ENCODE data around the gene AIG1.
"Not testable (repeated sequence)": the region's sequence is repeated elsewhere in the genome, so short reads cannot be mapped to it uniquely, and the experiment has no call there.

AIG1 gene

GRCh38 chr6:143079325-143079640 is 18.6 kb downstream of the AIG1 start:
- Histone ChIP-seq H3K27me3 (ENCODE audit: control insufficient read depth, insufficient read depth, low read length) (no peaks in the 10 kb centered on the region), H3K36me3 (ENCODE audit: control insufficient read depth, insufficient read depth, low read length) (no peaks in the 10 kb centered on the region), H3K4me1 (ENCODE audit: control insufficient read depth, insufficient read depth, low read length) (no peaks in the 10 kb centered on the region), H3K9me3 (ENCODE audit: control insufficient read depth, insufficient read depth, low read length) (no peaks in the 10 kb centered on the region), H3K9ac (ENCODE audit: low read depth, low read length) (no peak overlapping the region), H3K4me3 (ENCODE audit: low read depth, low read length) (no peak overlapping the region)

DNA sequence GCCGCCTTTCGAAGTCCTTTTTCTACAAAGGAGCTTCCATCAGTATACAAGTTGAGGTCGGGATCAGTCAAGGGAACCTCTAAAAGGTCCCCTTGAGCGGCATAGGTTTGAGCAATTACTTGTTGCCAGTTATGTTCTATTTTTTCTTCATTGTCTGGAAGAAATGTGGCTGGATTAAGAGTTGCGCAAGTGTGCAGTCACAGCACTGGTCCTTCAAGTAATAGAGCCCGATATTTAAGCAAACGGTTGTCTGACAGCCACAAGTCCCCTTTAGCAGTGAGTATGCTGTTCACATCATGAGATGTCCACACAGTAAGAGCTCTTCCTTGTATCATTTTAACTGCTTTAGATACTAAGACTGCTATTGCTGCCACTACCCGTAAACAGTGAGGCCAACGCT is 21.6 kb downstream of the AIG1 start:
- H3K4me1 ChIP-seq (ENCODE audit: control insufficient read depth, insufficient read depth, low read length); H3K9me3 ChIP-seq (ENCODE audit: control insufficient read depth, insufficient read depth, low read length); H3K4me3 ChIP-seq (ENCODE audit: low read depth, low read length); H3K27me3 ChIP-seq (ENCODE audit: control insufficient read depth, insufficient read depth, low read length); H3K36me3 ChIP-seq (ENCODE audit: control insufficient read depth, insufficient read depth, low read length); H3K9ac ChIP-seq (ENCODE audit: low read depth, low read length): not testable (repeated sequence)

DNA sequence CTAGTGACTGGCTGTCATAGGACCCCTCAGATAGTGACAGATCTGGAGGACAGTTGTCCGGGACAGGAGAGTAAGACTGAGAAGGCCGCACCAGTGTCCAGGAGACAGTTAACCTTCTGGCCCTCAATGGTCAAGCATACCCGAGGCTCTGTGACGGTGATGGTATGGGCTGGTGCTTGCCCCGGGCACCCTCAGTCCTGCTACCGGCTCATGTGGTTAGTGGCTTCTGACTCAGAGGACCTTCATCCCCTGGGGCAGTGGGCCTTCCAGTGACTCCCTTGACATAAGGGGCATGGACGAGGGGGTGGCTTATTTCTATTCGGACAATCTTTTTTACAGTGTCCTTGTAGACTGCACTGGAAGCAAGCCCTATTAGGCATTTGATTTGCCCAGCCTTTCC is 23.3 kb downstream of the AIG1 start:
- H3K9ac ChIP-seq (ENCODE audit: low read depth, low read length); H3K36me3 ChIP-seq (ENCODE audit: control insufficient read depth, insufficient read depth, low read length): not testable (repeated sequence)

DNA sequence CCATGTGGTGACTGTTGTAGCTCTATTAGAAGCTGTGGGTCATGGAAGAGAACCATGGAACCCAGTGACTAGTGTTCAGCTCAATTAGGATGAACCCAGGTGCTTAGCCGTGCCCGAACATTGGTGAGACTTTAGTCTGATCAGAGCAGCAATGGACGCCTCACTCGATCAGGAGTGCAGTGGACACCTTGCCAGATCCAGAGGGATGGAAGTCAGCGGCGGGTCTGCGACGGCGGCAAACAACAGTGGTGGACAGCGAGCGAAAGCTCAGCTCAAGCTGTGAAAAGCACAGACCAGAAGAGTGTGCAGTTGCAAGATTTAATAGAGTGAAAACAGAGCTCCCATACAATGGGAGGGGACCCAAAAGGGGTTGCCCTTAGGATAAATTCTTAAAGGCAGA is 26.6 kb downstream of the AIG1 start:
- H3K9ac ChIP-seq (ENCODE audit: low read depth, low read length), result not testable (repeated sequence)

More for the DNA sequence above, 23.3 kb downstream of the AIG1 start:
- not testable (repeated sequence) for H3K4me3 ChIP-seq (ENCODE audit: low read depth, low read length); H3K4me1 ChIP-seq (ENCODE audit: control insufficient read depth, insufficient read depth, low read length); H3K9me3 ChIP-seq (ENCODE audit: control insufficient read depth, insufficient read depth, low read length); H3K27me3 ChIP-seq (ENCODE audit: control insufficient read depth, insufficient read depth, low read length)

GRCh38 chr6:143087856-143088255 is 27.2 kb downstream of the AIG1 start:
- Histone ChIP-seq H3K27me3 (ENCODE audit: control insufficient read depth, insufficient read depth, low read length) (no peaks in the 10 kb centered on the region), H3K4me1 (ENCODE audit: control insufficient read depth, insufficient read depth, low read length) (no peaks in the 10 kb centered on the region), H3K9me3 (ENCODE audit: control insufficient read depth, insufficient read depth, low read length) (no peaks in the 10 kb centered on the region), H3K4me3 (ENCODE audit: low read depth, low read length) (no peak overlapping the region), H3K9ac (ENCODE audit: low read depth, low read length) (no peak overlapping the region), H3K36me3 (ENCODE audit: control insufficient read depth, insufficient read depth, low read length) (no peaks in the 10 kb centered on the region)

More for the DNA sequence above, 26.6 kb downstream of the AIG1 start:
- not testable (repeated sequence) for H3K4me3 ChIP-seq (ENCODE audit: low read depth, low read length); H3K36me3 ChIP-seq (ENCODE audit: control insufficient read depth, insufficient read depth, low read length); H3K4me1 ChIP-seq (ENCODE audit: control insufficient read depth, insufficient read depth, low read length); H3K27me3 ChIP-seq (ENCODE audit: control insufficient read depth, insufficient read depth, low read length); H3K9me3 ChIP-seq (ENCODE audit: control insufficient read depth, insufficient read depth, low read length)

DNA sequence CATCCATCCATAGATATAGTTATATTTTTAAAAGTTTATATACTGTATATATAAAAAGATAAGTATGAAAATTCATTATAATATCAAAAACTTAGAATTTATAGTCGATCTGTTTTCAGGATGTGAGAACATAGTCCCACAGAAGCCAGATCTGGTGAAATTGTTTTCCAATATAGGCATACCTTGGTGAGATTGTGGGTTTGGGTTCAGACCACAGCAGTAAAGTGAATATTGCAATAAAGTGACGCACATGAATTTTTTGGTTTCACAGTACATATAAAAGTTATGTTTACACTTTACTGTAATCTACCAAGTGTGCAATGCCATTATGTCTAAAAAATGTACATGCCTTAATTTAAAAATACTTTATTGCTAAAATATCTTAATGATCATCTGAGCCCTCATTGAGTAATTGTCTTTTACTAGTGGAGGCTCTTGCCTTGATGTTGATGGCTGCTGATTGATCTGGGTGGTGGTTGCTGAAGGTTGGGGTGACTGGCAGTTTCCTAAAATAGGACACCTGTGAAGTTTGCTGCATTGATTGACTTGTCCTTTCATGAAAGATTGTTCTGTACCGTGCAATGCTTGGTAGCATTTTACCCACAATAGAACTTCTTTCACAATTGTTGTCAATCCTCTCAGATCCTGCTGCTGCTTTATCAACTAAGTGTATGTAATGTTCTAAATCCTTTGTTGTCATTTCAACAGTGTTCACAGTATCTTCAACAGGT is 29.8 kb downstream of the AIG1 start:
- Histone ChIP-seq H3K36me3 (ENCODE audit: control insufficient read depth, insufficient read depth, low read length) (no peaks in the 10 kb centered on the region), H3K27me3 (ENCODE audit: control insufficient read depth, insufficient read depth, low read length) (no peaks in the 10 kb centered on the region)

DNA sequence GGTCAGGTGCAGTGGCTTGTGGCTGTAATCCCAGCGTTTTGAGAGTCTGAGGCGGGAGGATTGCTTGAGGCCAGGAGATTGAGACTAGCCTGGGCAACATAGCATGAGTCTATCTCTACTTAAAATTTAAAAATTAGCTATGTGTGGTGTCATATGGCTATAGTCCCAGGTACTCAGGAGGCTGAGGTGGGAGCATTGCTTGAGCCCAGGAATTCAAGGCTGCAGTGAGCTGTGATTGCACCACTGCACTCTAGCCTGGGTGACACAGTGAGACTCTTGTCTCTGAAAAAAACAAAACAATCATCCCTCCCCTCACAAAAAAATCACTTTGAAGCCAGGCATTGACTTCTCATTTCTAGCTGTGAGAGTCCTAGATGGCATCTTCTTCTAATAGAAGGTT is 32.1 kb downstream of the AIG1 start:
- no peak overlapping the region for H3K4me3 ChIP-seq (ENCODE audit: low read depth, low read length)
- no peaks in the 10 kb centered on the region for H3K36me3 ChIP-seq (ENCODE audit: control insufficient read depth, insufficient read depth, low read length)
- no peaks in the 10 kb centered on the region for H3K27me3 ChIP-seq (ENCODE audit: control insufficient read depth, insufficient read depth, low read length)
- no peak overlapping the region for H3K9ac ChIP-seq (ENCODE audit: low read depth, low read length)
- no peaks in the 10 kb centered on the region for H3K4me1 ChIP-seq (ENCODE audit: control insufficient read depth, insufficient read depth, low read length)
- no peaks in the 10 kb centered on the region for H3K9me3 ChIP-seq (ENCODE audit: control insufficient read depth, insufficient read depth, low read length)

More for the DNA sequence above, 29.8 kb downstream of the AIG1 start:
- Histone ChIP-seq H3K4me1 (ENCODE audit: control insufficient read depth, insufficient read depth, low read length) (no peaks in the 10 kb centered on the region), H3K9me3 (ENCODE audit: control insufficient read depth, insufficient read depth, low read length) (no peaks in the 10 kb centered on the region), H3K9ac (ENCODE audit: low read depth, low read length) (no peak overlapping the region), H3K4me3 (ENCODE audit: low read depth, low read length) (no peak overlapping the region)

DNA sequence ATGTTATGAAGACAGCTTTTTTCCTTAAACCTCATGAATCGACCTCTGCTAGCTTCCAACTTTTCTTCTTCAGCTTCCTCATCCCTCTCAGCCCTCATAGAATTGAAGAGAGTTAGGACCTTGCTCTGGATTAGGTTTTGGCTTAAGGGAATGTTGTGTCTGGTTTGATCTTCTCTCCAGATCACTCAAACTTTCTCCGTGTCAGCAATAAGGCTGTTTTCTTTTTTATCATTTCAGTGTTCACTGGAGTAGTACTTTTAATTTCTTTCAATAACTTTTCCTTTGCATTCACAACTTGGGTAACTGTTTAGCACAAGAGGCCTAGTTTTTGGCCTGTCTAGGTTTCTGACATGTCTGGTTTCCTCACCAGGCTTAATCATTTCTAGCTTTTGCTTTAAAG is 32.6 kb downstream of the AIG1 start:
- Histone ChIP-seq H3K4me3 (ENCODE audit: low read depth, low read length) (no peak overlapping the region), H3K4me1 (ENCODE audit: control insufficient read depth, insufficient read depth, low read length) (no peaks in the 10 kb centered on the region), H3K9me3 (ENCODE audit: control insufficient read depth, insufficient read depth, low read length) (no peaks in the 10 kb centered on the region), H3K36me3 (ENCODE audit: control insufficient read depth, insufficient read depth, low read length) (no peaks in the 10 kb centered on the region), H3K27me3 (ENCODE audit: control insufficient read depth, insufficient read depth, low read length) (no peaks in the 10 kb centered on the region), H3K9ac (ENCODE audit: low read depth, low read length) (no peak overlapping the region)

GRCh38 chr6:143096403-143096802 is 35.7 kb downstream of the AIG1 start:
- Histone ChIP-seq H3K4me3 (ENCODE audit: low read depth, low read length) (no peak overlapping the region), H3K27me3 (ENCODE audit: control insufficient read depth, insufficient read depth, low read length) (no peaks in the 10 kb centered on the region), H3K4me1 (ENCODE audit: control insufficient read depth, insufficient read depth, low read length) (no peaks in the 10 kb centered on the region), H3K9me3 (ENCODE audit: control insufficient read depth, insufficient read depth, low read length) (no peaks in the 10 kb centered on the region), H3K36me3 (ENCODE audit: control insufficient read depth, insufficient read depth, low read length) (no peaks in the 10 kb centered on the region), H3K9ac (ENCODE audit: low read depth, low read length) (no peak overlapping the region)

GRCh38 chr6:143097224-143097795 is 36.6 kb downstream of the AIG1 start:
- H3K9ac ChIP-seq (ENCODE audit: low read depth, low read length), result no peak overlapping the region
- H3K27me3 ChIP-seq (ENCODE audit: control insufficient read depth, insufficient read depth, low read length), result no peaks in the 10 kb centered on the region

GRCh38 chr6:143098054-143098671 is 37.5 kb downstream of the AIG1 start:
- Histone ChIP-seq H3K4me1 (ENCODE audit: control insufficient read depth, insufficient read depth, low read length) (no peaks in the 10 kb centered on the region), H3K9me3 (ENCODE audit: control insufficient read depth, insufficient read depth, low read length) (no peaks in the 10 kb centered on the region), H3K36me3 (ENCODE audit: control insufficient read depth, insufficient read depth, low read length) (no peaks in the 10 kb centered on the region), H3K4me3 (ENCODE audit: low read depth, low read length) (no peak overlapping the region), H3K9ac (ENCODE audit: low read depth, low read length) (no peak overlapping the region), H3K27me3 (ENCODE audit: control insufficient read depth, insufficient read depth, low read length) (no peaks in the 10 kb centered on the region)

More at GRCh38 chr6:143097224-143097795, 36.6 kb downstream of the AIG1 start:
- Histone ChIP-seq H3K36me3 (ENCODE audit: control insufficient read depth, insufficient read depth, low read length) (no peaks in the 10 kb centered on the region), H3K4me1 (ENCODE audit: control insufficient read depth, insufficient read depth, low read length) (no peaks in the 10 kb centered on the region), H3K9me3 (ENCODE audit: control insufficient read depth, insufficient read depth, low read length) (no peaks in the 10 kb centered on the region), H3K4me3 (ENCODE audit: low read depth, low read length) (no peak overlapping the region)

DNA sequence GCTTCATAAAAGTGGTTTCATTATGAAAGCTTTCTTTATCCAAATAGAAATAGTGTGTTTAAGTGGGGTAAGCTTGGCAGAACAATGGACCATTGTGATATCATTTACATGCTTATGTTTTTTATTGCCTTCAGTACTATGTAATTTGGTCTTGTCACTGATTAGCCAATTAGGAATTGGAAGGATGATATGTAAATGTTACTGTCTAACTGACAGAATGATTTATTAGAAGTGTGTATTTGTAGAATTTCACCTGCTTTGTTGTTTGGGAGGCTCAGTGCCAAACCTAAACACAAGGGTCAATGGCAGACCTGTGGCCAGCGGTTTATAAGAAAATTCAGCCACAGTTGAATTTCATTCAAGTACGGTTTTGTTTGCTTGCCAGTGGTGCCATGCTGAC is 39.0 kb downstream of the AIG1 start:
- Histone ChIP-seq H3K27me3 (ENCODE audit: control insufficient read depth, insufficient read depth, low read length) (no peaks in the 10 kb centered on the region), H3K4me3 (ENCODE audit: low read depth, low read length) (no peak overlapping the region), H3K9ac (ENCODE audit: low read depth, low read length) (no peak overlapping the region), H3K9me3 (ENCODE audit: control insufficient read depth, insufficient read depth, low read length) (no peaks in the 10 kb centered on the region), H3K36me3 (ENCODE audit: control insufficient read depth, insufficient read depth, low read length) (no peaks in the 10 kb centered on the region), H3K4me1 (ENCODE audit: control insufficient read depth, insufficient read depth, low read length) (no peaks in the 10 kb centered on the region)
